SK-N-SH (cell line): Measurements from ENCODE around the gene PROSER2. TPM values are rescaled to one million over a fixed set of nuclear protein-coding genes. Genes with fewer than 3 reads are reported as not detected.

Source experiments
- CTCF ChIA-PET: fragments of 300-600, 350-600 bp; formaldehyde crosslinking; extraction: SDS; loops from one replicate; lab custom pipeline; 2021; lab: Yijun Ruan, JAX
- POLR2A ChIA-PET: fragments of 350-600 bp; sonication (Branson Sonifier 250); formaldehyde crosslinking; extraction: SDS; loops from one replicate; lab custom pipeline; 2020; ENCODE audit warnings: antibody characterized with exemption, inconsistent platforms; lab: Yijun Ruan, JAX
- DNase-seq: peaks from one replicate; pipeline ENCODE4 v3.0.0; 2012
- H2AFZ ChIP-seq: fragments of 200-600 bp; sonication (generic); 2 replicates; pipeline ENCODE4 v1.8.1; 2016; ENCODE audit warnings: antibody characterized with exemption, mild to moderate bottlenecking, low read depth
- H3F3A ChIP-seq: fragments of 200-600 bp; sonication (generic); replicated peaks from 2 replicates; pipeline ENCODE3; 2016; ENCODE audit warnings: antibody characterized with exemption, mild to moderate bottlenecking; ENCODE audit not compliant: insufficient read depth
- H3K27ac ChIP-seq, 2 experiments: fragments of 200-500 bp in 1 of 2; fragments of 200-600 bp in 1 of 2; sonication (Bioruptor generic) in 1 of 2; sonication (generic), shearing (Covaris generic) in 1 of 2; 2 replicates each; pipeline versions ENCODE4 v1.5.1 to v1.6.1; 2014 to 2016; ENCODE audit warnings: low read depth in 2 of 2, inconsistent platforms in 1 of 2, low read length in 1 of 2, mild to moderate bottlenecking in 1 of 2, mixed read lengths in 1 of 2
- H3K27me3 ChIP-seq: fragments of 200-600 bp; sonication (generic), shearing (Covaris generic); 2 replicates; pipeline ENCODE4 v1.6.1; 2016; ENCODE audit warnings: mixed run types; ENCODE audit not compliant: insufficient read depth
- H3K36me3 ChIP-seq, 2 experiments: fragments of 200-500 bp in 1 of 2; fragments of 200-600 bp in 1 of 2; sonication (Bioruptor generic) in 1 of 2; sonication (generic) in 1 of 2; replicated peaks in 1 of 2; 2 replicates each; pipeline versions ENCODE3 to v1.5.1; 2014 to 2016; ENCODE audit warnings: low read length in 1 of 2, mild to moderate bottlenecking in 1 of 2; ENCODE audit not compliant: insufficient read depth in 2 of 2, control insufficient read depth in 1 of 2
- H3K4me1 ChIP-seq, 2 experiments: fragments of 200-500 bp in 1 of 2; fragments of 200-600 bp in 1 of 2; sonication (Bioruptor generic) in 1 of 2; sonication (generic), shearing (Covaris generic) in 1 of 2; 2 replicates each; pipeline versions ENCODE4 v1.5.1 to v1.6.1; 2014 to 2016; ENCODE audit warnings: low read depth in 1 of 2, low read length in 1 of 2, mixed run types in 1 of 2; ENCODE audit not compliant: insufficient read depth in 2 of 2, control insufficient read depth in 1 of 2
- H3K4me2 ChIP-seq: fragments of 200-600 bp; sonication (generic), shearing (Covaris generic); 2 replicates; pipeline ENCODE4 v1.6.1; 2017; ENCODE audit warnings: mixed run types
- H3K4me3 ChIP-seq, 2 experiments: fragments of 200-500 bp in 1 of 2; fragments of 200-600 bp in 1 of 2; sonication (Bioruptor generic) in 1 of 2; sonication (generic), shearing (Covaris generic) in 1 of 2; 2 replicates each; pipeline versions ENCODE4 v1.5.1 to v1.8.1; 2014 to 2016; ENCODE audit warnings: low read depth in 2 of 2, inconsistent platforms in 1 of 2, low read length in 1 of 2, mild to moderate bottlenecking in 1 of 2, mixed read lengths in 1 of 2, moderate library complexity in 1 of 2
- H3K79me2 ChIP-seq: fragments of 200-600 bp; sonication (generic); 2 replicates; pipeline ENCODE4 v1.8.1; 2017; ENCODE audit warnings: mild to moderate bottlenecking; ENCODE audit not compliant: insufficient read depth
- H3K9ac ChIP-seq: fragments of 200-600 bp; sonication (generic); 2 replicates; pipeline ENCODE4 v1.6.1; 2017; ENCODE audit warnings: mixed run types
- H3K9me2 ChIP-seq: fragments of 200-600 bp; sonication (generic); 2 replicates; pipeline ENCODE4 v1.6.1; 2017; ENCODE audit warnings: mixed run types
- H3K9me3 ChIP-seq: fragments of 200-600 bp; sonication (generic); 2 replicates; pipeline ENCODE4 v1.6.1; 2017; ENCODE audit warnings: mixed run types, mild to moderate bottlenecking, moderate library complexity
- H4K20me1 ChIP-seq: fragments of 200-600 bp; sonication (generic); 2 replicates; pipeline ENCODE4 v1.6.1; 2017; ENCODE audit warnings: mild to moderate bottlenecking, mixed run types; ENCODE audit not compliant: insufficient read depth
- CHD2 ChIP-seq: fragments of 150-350 bp; IDR thresholded peaks from 2 replicates; pipeline ENCODE4 v1.6.1; 2018; ENCODE audit warnings: low read length; ENCODE audit not compliant: partially characterized antibody
- ELF1 ChIP-seq: IDR thresholded peaks from 2 replicates; pipeline ENCODE4 v1.4.0; 2012
- EP300 ChIP-seq, 2 experiments: IDR thresholded peaks; 2 replicates each; pipeline versions ENCODE4 v1.4.0 to v1.6.1; 2012; ENCODE audit warnings: borderline replicate concordance in 1 of 2, low read depth in 1 of 2, low read length in 1 of 2
- EZH2phosphoT487 ChIP-seq: fragments of 200-600 bp; sonication (generic); IDR thresholded peaks from 2 replicates; pipeline ENCODE4 v1.6.1; 2017; ENCODE audit warnings: low read depth, mixed run types, mild to moderate bottlenecking, antibody characterized with exemption, moderate library complexity, borderline replicate concordance
- FOSL2 ChIP-seq: IDR thresholded peaks from 2 replicates; pipeline ENCODE4 v1.4.0; 2012; ENCODE audit warnings: low read depth, mild to moderate bottlenecking, moderate library complexity, borderline replicate concordance
- FOXM1 ChIP-seq: IDR thresholded peaks from 2 replicates; pipeline ENCODE4 v1.4.0; 2012; ENCODE audit warnings: low read depth, mild to moderate bottlenecking
- JUND ChIP-seq: IDR thresholded peaks from 2 replicates; pipeline ENCODE4 v1.4.0; 2012
- MEF2A ChIP-seq: IDR thresholded peaks from 2 replicates; pipeline ENCODE4 v1.4.0; 2012; ENCODE audit warnings: low read depth, borderline replicate concordance
- MXI1 ChIP-seq: IDR thresholded peaks from 2 replicates; pipeline ENCODE4 v1.6.1; 2012; ENCODE audit warnings: mild to moderate bottlenecking, low read depth, low read length, improper control_type of control experiment
- NFIC ChIP-seq: IDR thresholded peaks from 2 replicates; pipeline ENCODE4 v1.4.0; 2012; ENCODE audit warnings: borderline replicate concordance
- NRF1 ChIP-seq: IDR thresholded peaks from 2 replicates; pipeline ENCODE4 v1.6.1; 2012; ENCODE audit warnings: low read depth, mild to moderate bottlenecking, low read length
- RAD21 ChIP-seq: IDR thresholded peaks from 2 replicates; pipeline ENCODE4 v1.6.1; 2012; ENCODE audit warnings: mild to moderate bottlenecking, low read length
- RCOR1 ChIP-seq: fragments of 150-350 bp; IDR thresholded peaks from 2 replicates; pipeline ENCODE4 v1.6.1; 2017; ENCODE audit warnings: antibody characterized with exemption, low read length
- TAF1 ChIP-seq: IDR thresholded peaks from 2 replicates; pipeline ENCODE4 v1.6.1; 2012; ENCODE audit warnings: low read depth, mild to moderate bottlenecking, low read length, moderate library complexity, borderline replicate concordance
- WGBS: methylation state at CpG from one replicate; pipeline ENCODE4 v1.1.6; 2017; ENCODE audit warnings: low lambda C conversion rate; 5-methylcytosine and 5-hydroxymethylcytosine counted together
- polyA plus RNA-seq, 3 experiments: library from polyadenylated mRNA; depleted of rRNA; stranded (reverse); fragments of >200 nt; gene quantifications; 2 replicates each; pipeline ENCODE4 v1.2.3, GENCODE V29; 2012
- TF ChIP-seq, protein P1 (sequence below): fragments of 150-350 bp; IDR thresholded peaks from 2 replicates; pipeline ENCODE4 v1.6.1; 2016; ENCODE audit warnings: mild to moderate bottlenecking, low read depth, low read length
- TF ChIP-seq, protein P2 (sequence below): IDR thresholded peaks from 2 replicates; pipeline ENCODE4 v1.6.1; 2012; ENCODE audit warnings: mild to moderate bottlenecking, low read depth, low read length, moderate library complexity

PROSER2 gene
- polyA plus RNA-seq, 1 of the 3 experiments (the other 2 are of a cell fraction): 0.95 TPM

DNA sequence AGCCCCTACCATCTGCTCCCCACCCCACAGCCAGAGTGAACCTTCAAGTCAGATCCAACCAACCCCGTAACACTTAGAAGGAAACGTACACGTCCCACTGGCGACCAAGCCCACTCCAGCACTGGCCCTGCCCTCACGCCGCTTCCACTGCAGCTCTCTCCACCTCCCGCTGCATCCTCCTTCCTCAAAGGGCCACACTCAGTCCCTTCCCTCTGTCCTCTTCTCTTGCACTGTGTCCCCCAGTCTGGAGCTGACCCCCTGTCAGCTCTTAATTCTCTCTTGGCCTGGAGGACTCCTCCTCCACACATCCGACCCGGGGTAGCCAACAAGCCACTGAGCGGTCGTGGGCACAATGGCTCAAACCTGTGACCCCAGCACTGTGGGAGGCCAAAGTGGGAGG, 85.8 kb downstream of the PROSER2 start (continued):
- TF ChIP-seq FOXM1 (no peak), EP300 (IDR thresholded peaks at IDR 0.05; ENCODE audit: borderline replicate concordance in 1 of 2, low read depth in 1 of 2, low read length in 1 of 2) (no peak), EZH2phosphoT487 (no peak), MEF2A (no peak), NFIC (no peak)
- TF ChIP-seq, protein P1, sequence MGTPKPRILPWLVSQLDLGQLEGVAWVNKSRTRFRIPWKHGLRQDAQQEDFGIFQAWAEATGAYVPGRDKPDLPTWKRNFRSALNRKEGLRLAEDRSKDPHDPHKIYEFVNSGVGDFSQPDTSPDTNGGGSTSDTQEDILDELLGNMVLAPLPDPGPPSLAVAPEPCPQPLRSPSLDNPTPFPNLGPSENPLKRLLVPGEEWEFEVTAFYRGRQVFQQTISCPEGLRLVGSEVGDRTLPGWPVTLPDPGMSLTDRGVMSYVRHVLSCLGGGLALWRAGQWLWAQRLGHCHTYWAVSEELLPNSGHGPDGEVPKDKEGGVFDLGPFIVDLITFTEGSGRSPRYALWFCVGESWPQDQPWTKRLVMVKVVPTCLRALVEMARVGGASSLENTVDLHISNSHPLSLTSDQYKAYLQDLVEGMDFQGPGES: no peak

- no peak overlapping the region for H3K4me3 ChIP-seq
- ChIA-PET CTCF (interaction anchor here (1.2 kb wide), 1 partner anchor 90 kb away, joined by 4 read pairs; no protein-coding TSS in a partner anchor), POLR2A (no interaction called here)
- no peaks in the 10 kb centered on the region for H3K27me3 ChIP-seq
- no peak overlapping the region for H2AFZ ChIP-seq
- H3K27ac ChIP-seq: no peak overlapping the region
- no peaks in the 10 kb centered on the region for H3K9me2 ChIP-seq
- DNase-seq: no peak
- H3K79me2 ChIP-seq: no peaks in the 10 kb centered on the region
- no peaks in the 10 kb centered on the region for H3F3A ChIP-seq
- TF ChIP-seq CHD2 (no peak), EP300 (IDR thresholded peaks at IDR 0.05; ENCODE audit: borderline replicate concordance in 1 of 2, low read depth in 1 of 2, low read length in 1 of 2) (no peak), NRF1 (no peak), MXI1 (no peak), TAF1 (no peak), JUND (no peak), RCOR1 (no peak), FOSL2 (no peak), RAD21 (no peak), EZH2phosphoT487 (no peak), ELF1 (no peak), NFIC (no peak)
- TF ChIP-seq, protein P2, sequence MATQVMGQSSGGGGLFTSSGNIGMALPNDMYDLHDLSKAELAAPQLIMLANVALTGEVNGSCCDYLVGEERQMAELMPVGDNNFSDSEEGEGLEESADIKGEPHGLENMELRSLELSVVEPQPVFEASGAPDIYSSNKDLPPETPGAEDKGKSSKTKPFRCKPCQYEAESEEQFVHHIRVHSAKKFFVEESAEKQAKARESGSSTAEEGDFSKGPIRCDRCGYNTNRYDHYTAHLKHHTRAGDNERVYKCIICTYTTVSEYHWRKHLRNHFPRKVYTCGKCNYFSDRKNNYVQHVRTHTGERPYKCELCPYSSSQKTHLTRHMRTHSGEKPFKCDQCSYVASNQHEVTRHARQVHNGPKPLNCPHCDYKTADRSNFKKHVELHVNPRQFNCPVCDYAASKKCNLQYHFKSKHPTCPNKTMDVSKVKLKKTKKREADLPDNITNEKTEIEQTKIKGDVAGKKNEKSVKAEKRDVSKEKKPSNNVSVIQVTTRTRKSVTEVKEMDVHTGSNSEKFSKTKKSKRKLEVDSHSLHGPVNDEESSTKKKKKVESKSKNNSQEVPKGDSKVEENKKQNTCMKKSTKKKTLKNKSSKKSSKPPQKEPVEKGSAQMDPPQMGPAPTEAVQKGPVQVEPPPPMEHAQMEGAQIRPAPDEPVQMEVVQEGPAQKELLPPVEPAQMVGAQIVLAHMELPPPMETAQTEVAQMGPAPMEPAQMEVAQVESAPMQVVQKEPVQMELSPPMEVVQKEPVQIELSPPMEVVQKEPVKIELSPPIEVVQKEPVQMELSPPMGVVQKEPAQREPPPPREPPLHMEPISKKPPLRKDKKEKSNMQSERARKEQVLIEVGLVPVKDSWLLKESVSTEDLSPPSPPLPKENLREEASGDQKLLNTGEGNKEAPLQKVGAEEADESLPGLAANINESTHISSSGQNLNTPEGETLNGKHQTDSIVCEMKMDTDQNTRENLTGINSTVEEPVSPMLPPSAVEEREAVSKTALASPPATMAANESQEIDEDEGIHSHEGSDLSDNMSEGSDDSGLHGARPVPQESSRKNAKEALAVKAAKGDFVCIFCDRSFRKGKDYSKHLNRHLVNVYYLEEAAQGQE: no peak
- 43% methylated on average over 6 of the region's 10 CpGs for WGBS
- no peaks in the 10 kb centered on the region for H3K36me3 ChIP-seq
- no peak overlapping the region for H3K4me2 ChIP-seq
- H3K4me1 ChIP-seq: no peaks in the 10 kb centered on the region
- no peak overlapping the region for H3K9ac ChIP-seq
- no peaks in the 10 kb centered on the region for H3K9me3 ChIP-seq
- no peaks in the 10 kb centered on the region for H4K20me1 ChIP-seq
These were observed 86.5 kb downstream of the PROSER2 start for GRCh38 chr10:11909618-11910017.
